ENCODE results near the gene DARS2.
"Not testable (repeated sequence)": the region's sequence is repeated elsewhere in the genome, so short reads cannot be mapped to it uniquely, and the experiment has no call there.

DNA sequence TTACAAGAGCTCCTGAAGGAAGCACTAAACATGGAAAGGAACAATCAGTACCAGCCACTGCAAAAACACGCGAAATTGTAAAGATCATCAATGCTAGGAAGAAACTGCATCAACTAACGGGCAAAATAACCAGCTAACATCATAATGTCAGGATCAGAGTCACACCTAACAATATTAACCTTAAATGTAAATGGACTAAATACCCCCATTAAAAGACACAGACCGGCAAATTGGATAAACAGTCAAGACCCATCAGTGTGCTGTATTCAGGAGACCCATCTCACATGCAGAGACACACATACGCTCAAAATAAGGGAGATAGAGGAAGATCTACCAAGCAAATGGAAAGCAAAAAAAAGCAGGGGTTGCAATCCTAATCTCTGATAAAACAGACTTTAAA is 10.8 kb upstream of the DARS2 start:
- TF ChIP-seq, protein P1, sequence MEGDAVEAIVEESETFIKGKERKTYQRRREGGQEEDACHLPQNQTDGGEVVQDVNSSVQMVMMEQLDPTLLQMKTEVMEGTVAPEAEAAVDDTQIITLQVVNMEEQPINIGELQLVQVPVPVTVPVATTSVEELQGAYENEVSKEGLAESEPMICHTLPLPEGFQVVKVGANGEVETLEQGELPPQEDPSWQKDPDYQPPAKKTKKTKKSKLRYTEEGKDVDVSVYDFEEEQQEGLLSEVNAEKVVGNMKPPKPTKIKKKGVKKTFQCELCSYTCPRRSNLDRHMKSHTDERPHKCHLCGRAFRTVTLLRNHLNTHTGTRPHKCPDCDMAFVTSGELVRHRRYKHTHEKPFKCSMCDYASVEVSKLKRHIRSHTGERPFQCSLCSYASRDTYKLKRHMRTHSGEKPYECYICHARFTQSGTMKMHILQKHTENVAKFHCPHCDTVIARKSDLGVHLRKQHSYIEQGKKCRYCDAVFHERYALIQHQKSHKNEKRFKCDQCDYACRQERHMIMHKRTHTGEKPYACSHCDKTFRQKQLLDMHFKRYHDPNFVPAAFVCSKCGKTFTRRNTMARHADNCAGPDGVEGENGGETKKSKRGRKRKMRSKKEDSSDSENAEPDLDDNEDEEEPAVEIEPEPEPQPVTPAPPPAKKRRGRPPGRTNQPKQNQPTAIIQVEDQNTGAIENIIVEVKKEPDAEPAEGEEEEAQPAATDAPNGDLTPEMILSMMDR (conservative IDR thresholded peaks at IDR 0.05; ENCODE audit: low read depth, low read length) = not testable (repeated sequence)
- not testable (repeated sequence) for TF ChIP-seq EZH2phosphoT487 (IDR thresholded peaks at IDR 0.05; ENCODE audit: borderline replicate concordance, low read length); EZH2 (IDR thresholded peaks at IDR 0.05; ENCODE audit: low read length, unreplicated experiment)
